Activated CD8-positive, alpha-beta memory T cell treated with anti-CD3 and anti-CD28 coated beads, Interleukin-2, amount 10 ng/mL, durations not matched to agents 7 days and 5 days (primary cell): ENCODE data around the gene HLA-DPA1. TPM values are rescaled to one million over a fixed set of nuclear protein-coding genes. Genes with fewer than 3 reads are reported as not detected.
A peak's percentile ranks its signal among the peaks of the same experiment; 100 is the strongest.
"Not testable (repeated sequence)": the region's sequence is repeated elsewhere in the genome, so short reads cannot be mapped to it uniquely, and the experiment has no call there.

Experiments used
- ATAC-seq: fragments of 150-1000 bp; cut with Tn5 transposase; one replicate; pipeline ENCODE4 v1.10.0; 2021; ENCODE audit warnings: moderate library complexity
- CTCF ChIA-PET: fragments of 350-600 bp; sonication (Branson Sonifier 250); formaldehyde crosslinking; loops from one replicate; lab custom pipeline; 2021; ENCODE audit warnings: antibody characterized with exemption; lab: Charles Lee
- DNase-seq: peaks from one replicate; pipeline ENCODE4 v3.0.0-alpha.2; 2020
- H3K27ac Mint-ChIP-seq: one replicate; pipeline ENCODE4 v1.8.0; 2021; ENCODE audit warnings: mild to moderate bottlenecking, mixed read lengths
- H3K27me3 Mint-ChIP-seq: one replicate; pipeline ENCODE4 v1.8.0; 2021; ENCODE audit warnings: mixed read lengths
- H3K36me3 Mint-ChIP-seq: one replicate; pipeline ENCODE4 v1.8.0; 2021; ENCODE audit warnings: mild to moderate bottlenecking, mixed read lengths
- H3K4me1 Mint-ChIP-seq: one replicate; pipeline ENCODE4 v1.8.0; 2021; ENCODE audit warnings: mixed read lengths
- H3K4me3 Mint-ChIP-seq: one replicate; pipeline ENCODE4 v1.8.0; 2021; ENCODE audit warnings: mild to moderate bottlenecking, moderate library complexity, mixed read lengths
- H3K9me3 Mint-ChIP-seq: one replicate; pipeline ENCODE4 v1.8.0; 2022; ENCODE audit warnings: low read depth, mixed read lengths
- total RNA-seq, 2 experiments: library from RNA; stranded (reverse); gene quantifications; one replicate each; pipeline ENCODE4 v1.2.3, GENCODE V29; 2021

Gene HLA-DPA1
- total RNA-seq, 2 experiments from 2014 or later: 276 to 299 TPM

- H3K27ac Mint-ChIP-seq: peak overlapping the region; percentile 53
- peaks cover 51% of the 10 kb centered on the region for H3K4me1 Mint-ChIP-seq
- peaks cover 53% of the 10 kb centered on the region for H3K36me3 Mint-ChIP-seq
- no peaks in the 10 kb centered on the region for H3K9me3 Mint-ChIP-seq
- no peak for DNase-seq
- CTCF ChIA-PET: interaction anchor here (0.8 to 1.9 kb wide), 3 partner anchors 55 to 100 kb away, joined by 3 to 5 read pairs (median 3); no protein-coding TSS in a partner anchor
- H3K4me3 Mint-ChIP-seq: peak overlapping the region; percentile 92
- H3K27me3 Mint-ChIP-seq: no peaks in the 10 kb centered on the region
- ATAC-seq: no peak
These were observed 1.9 kb downstream of the HLA-DPA1 start for GRCh38 chr6:33071569-33071968.

- Mint-ChIP-seq H3K4me3 (peak overlapping the region; percentile 92), H3K27ac (no peak overlapping the region), H3K36me3 (peaks cover 60% of the 10 kb centered on the region), H3K9me3 (no peaks in the 10 kb centered on the region), H3K27me3 (no peaks in the 10 kb centered on the region), H3K4me1 (peaks cover 51% of the 10 kb centered on the region)
- DNase-seq (no peak), ATAC-seq (no peak)
- CTCF ChIA-PET: interaction anchor here (1.3 kb wide), 1 partner anchor 56 kb away, joined by 3 read pairs; no protein-coding TSS in a partner anchor
These were observed 2.5 kb downstream of the HLA-DPA1 start for GRCh38 chr6:33070909-33071308.

GRCh38 chr6:33069021-33069738, 4.3 kb downstream of the HLA-DPA1 start:
- no peaks in the 10 kb centered on the region for H3K9me3 Mint-ChIP-seq
- H3K27ac Mint-ChIP-seq: no peak overlapping the region
- no peak for DNase-seq
- H3K27me3 Mint-ChIP-seq: no peaks in the 10 kb centered on the region
- H3K4me3 Mint-ChIP-seq: no peak overlapping the region
- H3K4me1 Mint-ChIP-seq: peaks cover 39% of the 10 kb centered on the region
- peaks cover 74% of the 10 kb centered on the region for H3K36me3 Mint-ChIP-seq
- CTCF ChIA-PET: no interaction called here
- ATAC-seq: no peak

- no peaks in the 10 kb centered on the region for H3K27me3 Mint-ChIP-seq
- CTCF ChIA-PET: no interaction called here
- no peaks in the 10 kb centered on the region for H3K9me3 Mint-ChIP-seq
- DNase-seq (no peak), ATAC-seq (no peak)
- peaks cover 30% of the 10 kb centered on the region for H3K4me1 Mint-ChIP-seq
- H3K36me3 Mint-ChIP-seq: peaks cover 68% of the 10 kb centered on the region
- H3K27ac Mint-ChIP-seq: no peak overlapping the region
- H3K4me3 Mint-ChIP-seq: no peak overlapping the region
These were observed 6.4 kb downstream of the HLA-DPA1 start for GRCh38 chr6:33066917-33067521.

GRCh38 chr6:33065312-33065711, 8.1 kb downstream of the HLA-DPA1 start:
- H3K9me3 Mint-ChIP-seq: no peaks in the 10 kb centered on the region
- no peaks in the 10 kb centered on the region for H3K27me3 Mint-ChIP-seq
- H3K4me1 Mint-ChIP-seq: peaks cover 15% of the 10 kb centered on the region
- no peak overlapping the region for H3K4me3 Mint-ChIP-seq
- H3K27ac Mint-ChIP-seq: no peak overlapping the region
- no peak for ATAC-seq
- CTCF ChIA-PET: no interaction called here
- peaks cover 58% of the 10 kb centered on the region for H3K36me3 Mint-ChIP-seq
- no peak for DNase-seq

GRCh38 chr6:33064723-33065122, 8.7 kb downstream of the HLA-DPA1 start:
- no peaks in the 10 kb centered on the region for H3K9me3 Mint-ChIP-seq
- no peak overlapping the region for H3K4me3 Mint-ChIP-seq
- no peak for ATAC-seq
- DNase-seq: no peak
- peaks cover 52% of the 10 kb centered on the region for H3K36me3 Mint-ChIP-seq
- CTCF ChIA-PET: no interaction called here
- no peak overlapping the region for H3K27ac Mint-ChIP-seq
- no peaks in the 10 kb centered on the region for H3K27me3 Mint-ChIP-seq
- H3K4me1 Mint-ChIP-seq: peaks cover 10% of the 10 kb centered on the region

GRCh38 chr6:33063435-33063834, 10.0 kb downstream of the HLA-DPA1 start:
- H3K27ac Mint-ChIP-seq, H3K4me3 Mint-ChIP-seq, H3K27me3 Mint-ChIP-seq, DNase-seq, H3K9me3 Mint-ChIP-seq, ATAC-seq, H3K4me1 Mint-ChIP-seq, CTCF ChIA-PET: not testable (repeated sequence)
- peaks cover 40% of the 10 kb centered on the region for H3K36me3 Mint-ChIP-seq

GRCh38 chr6:33061987-33062386, 11.5 kb downstream of the HLA-DPA1 start:
- DNase-seq (no peak), ATAC-seq (peak; percentile 65)
- Mint-ChIP-seq H3K4me3 (no peak overlapping the region), H3K4me1 (peaks cover 5% of the 10 kb centered on the region), H3K36me3 (peaks cover 25% of the 10 kb centered on the region), H3K27ac (no peak overlapping the region), H3K9me3 (no peaks in the 10 kb centered on the region), H3K27me3 (peaks cover 13% of the 10 kb centered on the region)
- CTCF ChIA-PET: interaction anchor here (0.7 to 1.2 kb wide), 5 partner anchors 8 to 14 kb away, joined by 3 to 4 read pairs (median 3); partner anchors contain the start of gene HLA-DPB1

GRCh38 chr6:33057222-33058150, 16.0 kb downstream of the HLA-DPA1 start:
- Mint-ChIP-seq H3K9me3 (no peaks in the 10 kb centered on the region), H3K27ac (no peak overlapping the region), H3K36me3 (no peaks in the 10 kb centered on the region), H3K4me3 (no peak overlapping the region), H3K27me3 (peaks cover 44% of the 10 kb centered on the region), H3K4me1 (peaks cover 5% of the 10 kb centered on the region)
- CTCF ChIA-PET: interaction anchor here (0.6 to 1.0 kb wide), 2 partner anchors 45 to 821 kb away, joined by 3 read pairs; no protein-coding TSS in a partner anchor
- ATAC-seq (no peak), DNase-seq (no peak)

- H3K27me3 Mint-ChIP-seq: peaks cover 70% of the 10 kb centered on the region
- no peaks in the 10 kb centered on the region for H3K4me1 Mint-ChIP-seq
- ATAC-seq (no peak), DNase-seq (no peak)
- CTCF ChIA-PET: no interaction called here
- H3K36me3 Mint-ChIP-seq: no peaks in the 10 kb centered on the region
- no peak overlapping the region for H3K4me3 Mint-ChIP-seq
- no peaks in the 10 kb centered on the region for H3K9me3 Mint-ChIP-seq
- no peak overlapping the region for H3K27ac Mint-ChIP-seq
These were observed 20.2 kb downstream of the HLA-DPA1 start for GRCh38 chr6:33053230-33053629.

GRCh38 chr6:33052627-33053026, 20.8 kb downstream of the HLA-DPA1 start:
- Mint-ChIP-seq H3K4me3 (no peak overlapping the region), H3K36me3 (no peaks in the 10 kb centered on the region), H3K4me1 (no peaks in the 10 kb centered on the region), H3K9me3 (no peaks in the 10 kb centered on the region), H3K27me3 (peaks cover 73% of the 10 kb centered on the region), H3K27ac (no peak overlapping the region)
- ATAC-seq: no peak
- DNase-seq: no peak
- CTCF ChIA-PET: interaction anchor here (0.8 to 1.3 kb wide), 3 partner anchors 10 to 38 kb away, joined by 3 to 4 read pairs (median 4); no protein-coding TSS in a partner anchor

- no peaks in the 10 kb centered on the region for H3K9me3 Mint-ChIP-seq
- H3K27ac Mint-ChIP-seq: no peak overlapping the region
- no peaks in the 10 kb centered on the region for H3K4me1 Mint-ChIP-seq
- ATAC-seq (no peak), DNase-seq (no peak)
- CTCF ChIA-PET: interaction anchor here (0.9 to 3.0 kb wide), 7 partner anchors 12 to 78 kb away, joined by 3 to 19 read pairs (median 5); partner anchors contain the start of gene HLA-DPA1
- H3K36me3 Mint-ChIP-seq: no peaks in the 10 kb centered on the region
- peaks cover 80% of the 10 kb centered on the region for H3K27me3 Mint-ChIP-seq
- no peak overlapping the region for H3K4me3 Mint-ChIP-seq
These were observed 23.2 kb downstream of the HLA-DPA1 start for GRCh38 chr6:33050014-33050810.
